LNCaP clone FGC (cell line): ENCODE measurements around the gene TPSAB1.
"Not testable (repeated sequence)": the region's sequence is repeated elsewhere in the genome, so short reads cannot be mapped to it uniquely, and the experiment has no call there.

ENCODE experiments used
- DNase-seq: peaks from one replicate; pipeline ENCODE4 v3.0.0-alpha.2; 2011; ENCODE audit warnings: low read depth
- H3K4me3 ChIP-seq: 2 replicates; pipeline ENCODE4 v1.5.1; 2011; ENCODE audit warnings: mild to moderate bottlenecking, low read depth, low read length, control low read depth
- TF ChIP-seq, protein P1 (sequence below): IDR thresholded peaks from 2 replicates; pipeline ENCODE4 v1.5.1; 2012; ENCODE audit warnings: mild to moderate bottlenecking; ENCODE audit not compliant: control insufficient read depth, insufficient read depth; ENCODE audit errors: extremely low read depth

Gene TPSAB1

DNA sequence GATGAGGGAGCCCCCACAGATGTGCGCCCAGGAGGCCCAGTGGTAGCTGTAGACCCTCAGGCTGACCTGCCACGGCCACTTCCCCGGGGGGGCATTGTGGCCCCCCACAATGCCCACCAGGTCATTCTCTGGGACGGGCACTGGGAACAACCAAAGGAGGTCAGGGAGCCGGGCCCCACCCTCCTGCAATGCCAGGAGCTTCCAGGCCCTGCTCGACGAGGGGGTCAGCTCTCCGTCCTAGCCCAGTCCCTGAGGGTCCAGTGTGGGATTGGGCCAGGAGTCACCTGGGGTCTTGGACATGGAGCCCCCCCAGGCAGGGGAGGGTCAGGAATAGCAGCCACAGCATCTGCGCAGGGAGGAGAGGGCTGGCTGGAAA lies 22.3 kb downstream of the TPSAB1 start:
- no peak overlapping the region for H3K4me3 ChIP-seq
- TF ChIP-seq, protein P1, sequence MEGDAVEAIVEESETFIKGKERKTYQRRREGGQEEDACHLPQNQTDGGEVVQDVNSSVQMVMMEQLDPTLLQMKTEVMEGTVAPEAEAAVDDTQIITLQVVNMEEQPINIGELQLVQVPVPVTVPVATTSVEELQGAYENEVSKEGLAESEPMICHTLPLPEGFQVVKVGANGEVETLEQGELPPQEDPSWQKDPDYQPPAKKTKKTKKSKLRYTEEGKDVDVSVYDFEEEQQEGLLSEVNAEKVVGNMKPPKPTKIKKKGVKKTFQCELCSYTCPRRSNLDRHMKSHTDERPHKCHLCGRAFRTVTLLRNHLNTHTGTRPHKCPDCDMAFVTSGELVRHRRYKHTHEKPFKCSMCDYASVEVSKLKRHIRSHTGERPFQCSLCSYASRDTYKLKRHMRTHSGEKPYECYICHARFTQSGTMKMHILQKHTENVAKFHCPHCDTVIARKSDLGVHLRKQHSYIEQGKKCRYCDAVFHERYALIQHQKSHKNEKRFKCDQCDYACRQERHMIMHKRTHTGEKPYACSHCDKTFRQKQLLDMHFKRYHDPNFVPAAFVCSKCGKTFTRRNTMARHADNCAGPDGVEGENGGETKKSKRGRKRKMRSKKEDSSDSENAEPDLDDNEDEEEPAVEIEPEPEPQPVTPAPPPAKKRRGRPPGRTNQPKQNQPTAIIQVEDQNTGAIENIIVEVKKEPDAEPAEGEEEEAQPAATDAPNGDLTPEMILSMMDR: no peak
- no peak for DNase-seq

DNA sequence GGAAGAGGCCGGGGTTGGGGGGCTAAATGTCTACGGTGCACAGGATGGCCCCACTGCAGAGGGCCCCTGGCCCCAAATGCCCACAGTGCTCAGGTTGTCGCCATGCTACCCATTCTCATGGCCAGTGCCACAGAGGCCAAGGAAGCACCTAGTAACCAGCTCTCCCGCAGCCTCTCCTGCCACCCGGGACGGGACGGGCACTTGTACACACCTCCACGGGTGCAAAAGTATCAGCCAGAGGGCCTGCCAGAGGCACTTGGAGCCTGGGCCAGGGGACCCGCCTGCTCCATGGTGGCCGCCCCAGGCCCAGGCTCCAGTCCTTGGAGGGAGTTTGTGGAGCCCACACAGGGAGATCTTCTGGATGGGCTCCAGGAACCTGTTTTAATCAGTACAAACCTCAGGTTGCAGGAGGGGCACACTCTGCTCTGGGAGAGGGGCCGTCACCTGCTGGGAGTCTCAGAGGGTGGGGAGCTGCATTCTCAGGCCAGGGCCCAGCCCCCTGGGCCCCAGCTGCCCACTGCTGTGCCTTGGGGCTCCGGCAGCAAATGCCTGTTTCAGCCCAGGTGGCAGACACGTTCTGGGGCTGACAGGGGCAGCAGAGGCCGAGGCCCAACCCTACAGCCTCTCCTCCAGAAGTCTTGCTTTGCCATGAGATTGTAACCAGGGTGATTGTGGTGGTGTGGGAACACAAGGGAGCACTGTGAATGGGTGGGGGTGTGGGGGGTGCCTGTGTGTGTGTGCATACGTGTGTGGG lies 23.3 kb downstream of the TPSAB1 start:
- DNase-seq: no peak
- TF ChIP-seq, protein P1: no peak
- no peak overlapping the region for H3K4me3 ChIP-seq

DNA sequence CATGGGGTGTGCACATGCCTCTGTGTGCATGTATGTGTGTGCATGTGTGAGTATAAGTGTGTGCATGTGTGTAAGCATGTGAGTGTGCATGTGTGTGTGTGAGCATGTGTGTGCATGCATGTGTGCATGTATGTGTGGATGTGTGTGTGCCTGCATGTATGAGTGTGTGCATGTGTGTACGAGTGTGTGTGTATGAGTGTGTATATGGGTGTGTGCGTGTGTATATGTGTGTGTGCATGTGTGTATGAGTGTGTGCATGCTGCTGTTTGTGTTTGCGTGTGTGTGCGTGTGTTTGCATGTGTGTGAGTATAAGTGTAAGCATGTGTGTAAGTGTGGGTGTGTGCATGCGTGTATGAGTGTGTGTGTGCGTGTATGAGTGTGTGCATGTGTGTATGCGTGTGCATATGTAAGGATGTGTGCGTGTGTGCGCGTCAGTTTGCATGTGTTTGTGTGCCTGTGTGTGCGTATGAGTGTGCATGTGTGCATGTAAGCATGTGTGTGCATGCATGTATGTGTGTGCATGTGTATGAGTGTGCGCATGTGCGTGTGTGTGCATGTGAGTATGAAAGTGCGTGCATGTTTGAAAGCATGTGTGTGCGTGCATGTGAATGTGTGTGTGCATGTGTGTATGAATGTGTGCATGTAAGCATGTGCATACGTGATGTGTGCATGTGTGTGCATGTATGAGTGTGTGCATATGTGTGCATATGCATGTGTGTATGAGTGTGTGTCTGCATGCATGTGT lies 24.0 kb downstream of the TPSAB1 start:
- TF ChIP-seq, protein P1: no peak
- H3K4me3 ChIP-seq: no peak overlapping the region
- no peak for DNase-seq

DNA sequence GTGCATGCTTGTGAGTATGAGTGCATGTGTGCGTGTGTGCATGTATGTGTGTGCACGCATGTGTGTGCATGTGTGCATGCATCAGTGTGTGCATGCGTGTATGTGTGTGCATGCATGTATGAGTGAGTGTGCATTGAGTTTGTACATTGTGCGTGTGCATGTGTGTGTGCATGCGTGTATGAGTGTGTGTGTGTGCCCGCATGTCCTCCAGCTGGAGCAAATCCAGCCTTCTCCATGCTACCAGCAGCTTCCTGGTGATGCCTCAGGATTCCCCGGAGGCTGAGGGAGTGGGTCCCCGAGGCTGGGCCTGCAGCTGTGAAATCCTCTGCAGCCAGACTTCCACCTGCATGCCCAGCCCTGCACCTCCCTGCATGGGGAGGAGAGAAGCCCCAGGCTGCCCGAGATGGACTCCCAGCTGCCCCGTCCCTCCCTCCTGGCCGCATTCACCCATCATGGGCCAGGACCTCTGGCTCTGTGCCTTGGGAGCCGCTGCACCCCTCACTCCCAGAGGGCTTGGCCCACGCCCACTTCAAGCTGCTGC lies 24.7 kb downstream of the TPSAB1 start:
- TF ChIP-seq, protein P1: no peak
- no peak overlapping the region for H3K4me3 ChIP-seq
- DNase-seq: no peak

DNA sequence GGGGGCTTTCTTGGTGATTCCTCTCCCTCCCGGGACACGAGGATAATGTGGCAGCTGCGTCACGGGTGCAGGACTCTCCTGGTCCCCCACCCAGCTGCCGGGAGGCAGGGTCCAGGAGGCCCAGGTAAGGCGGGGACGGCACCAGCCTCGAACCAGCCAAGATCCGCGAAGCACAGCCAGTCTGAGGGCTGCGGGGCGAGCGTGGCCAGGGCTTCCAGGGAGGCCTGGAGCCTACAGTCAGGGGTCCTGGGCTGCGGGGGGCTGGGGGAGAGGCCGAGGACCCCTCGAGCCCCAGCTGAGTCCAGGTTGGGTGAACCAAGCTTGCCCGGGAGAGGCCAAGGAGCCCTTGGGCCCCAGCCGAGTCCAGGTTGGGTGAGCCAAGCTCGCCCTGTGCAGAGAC lies 25.3 kb downstream of the TPSAB1 start:
- DNase-seq: no peak
- TF ChIP-seq, protein P1: no peak
- H3K4me3 ChIP-seq: no peak overlapping the region

DNA sequence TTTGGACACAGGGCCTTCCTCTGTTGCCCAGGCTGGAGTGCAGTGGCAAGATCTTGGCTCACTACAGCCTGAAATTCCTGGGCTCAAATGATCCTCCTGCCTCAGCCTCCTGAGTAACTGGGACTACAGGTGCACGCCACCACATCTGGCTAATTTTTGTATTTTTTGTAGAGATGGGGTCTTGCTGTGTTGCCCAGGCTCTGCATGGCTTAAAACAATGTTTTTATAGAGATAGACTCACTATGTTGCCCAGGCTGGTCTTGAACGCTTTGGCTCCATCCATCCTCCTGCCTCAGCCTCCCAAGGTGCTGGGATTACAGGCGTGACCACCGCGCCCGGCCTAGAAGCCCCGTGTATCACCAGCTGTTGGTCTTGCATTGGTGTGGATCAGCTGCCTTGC lies 28.9 kb downstream of the TPSAB1 start:
- DNase-seq, H3K4me3 ChIP-seq: not testable (repeated sequence)

DNA sequence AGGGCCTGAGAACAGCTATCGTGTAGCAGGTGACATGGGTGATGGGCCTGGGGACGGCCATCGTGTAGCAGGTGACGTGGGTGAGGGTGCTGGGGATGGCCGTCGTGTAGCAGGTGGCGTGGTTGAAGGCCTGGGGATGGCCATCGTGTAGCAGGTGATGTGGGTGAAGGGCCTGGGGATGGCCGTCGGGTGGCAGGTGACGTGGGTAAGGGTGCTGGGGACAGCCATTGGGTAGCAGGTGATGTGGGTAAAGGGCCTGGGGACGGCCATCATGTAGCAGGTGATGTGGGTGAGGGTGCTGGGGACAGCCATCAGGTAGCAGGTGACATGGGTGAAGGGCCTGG lies 30.8 kb downstream of the TPSAB1 start:
- no peak overlapping the region for H3K4me3 ChIP-seq
- TF ChIP-seq, protein P1: no peak
- DNase-seq: no peak

DNA sequence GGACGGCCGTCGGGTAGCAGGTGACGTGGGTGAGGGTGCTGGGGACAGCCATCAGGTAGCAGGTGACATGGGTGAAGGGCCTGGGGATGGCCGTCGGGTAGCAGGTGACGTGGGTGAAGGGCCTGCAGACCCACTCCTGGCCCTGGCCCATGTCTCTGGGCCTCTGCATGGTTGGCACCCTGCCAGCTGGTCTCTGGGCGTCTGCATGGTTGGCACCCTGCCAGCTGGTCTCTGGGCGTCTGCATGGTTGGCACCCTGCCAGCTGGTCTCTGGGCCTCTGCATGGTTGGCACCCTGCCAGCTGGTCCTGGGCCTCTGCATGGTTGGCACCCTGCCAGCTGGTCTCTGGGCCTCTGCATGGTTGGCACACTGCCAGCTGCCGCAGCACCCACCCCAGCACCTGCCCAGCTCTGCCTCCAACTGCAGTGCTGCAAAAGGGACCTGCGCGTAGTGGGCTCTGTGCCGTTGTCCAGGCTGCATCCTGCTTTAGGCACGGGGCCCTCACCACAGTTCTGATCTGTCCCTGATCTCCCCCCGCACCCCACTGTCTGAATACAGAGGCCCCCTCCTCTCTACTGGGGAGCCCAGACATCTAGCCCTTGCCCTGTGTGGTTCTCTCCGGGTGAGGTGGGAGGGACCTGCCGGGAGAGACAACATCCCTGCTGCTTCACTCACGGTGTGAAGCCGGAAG lies 31.4 kb downstream of the TPSAB1 start:
- not testable (repeated sequence) for DNase-seq, H3K4me3 ChIP-seq
